Osteoblast (primary cell): ENCODE measurements around the gene NOCT. TPM values are rescaled to one million over a fixed set of nuclear protein-coding genes. Genes with fewer than 3 reads are reported as not detected.
"Not testable (repeated sequence)": the region's sequence is repeated elsewhere in the genome, so short reads cannot be mapped to it uniquely, and the experiment has no call there.

ENCODE experiments used
- DNase-seq: peaks from one replicate; pipeline ENCODE4 v3.0.0; 2011; ENCODE audit warnings: low spot score, mixed read lengths; ENCODE audit not compliant: insufficient read length; ENCODE audit errors: missing footprints
- H2AFZ ChIP-seq: 2 replicates; pipeline ENCODE4 v1.6.0; 2011; ENCODE audit warnings: mild to moderate bottlenecking, low read length
- H3K27ac ChIP-seq: 2 replicates; pipeline ENCODE4 v1.5.1; 2011; ENCODE audit warnings: mild to moderate bottlenecking, low read depth, low read length, moderate library complexity
- H3K27me3 ChIP-seq: 2 replicates; pipeline ENCODE4 v1.6.0; 2012; ENCODE audit warnings: mild to moderate bottlenecking, control low read depth, inconsistent platforms, low read length, moderate library complexity; ENCODE audit not compliant: insufficient read depth
- H3K36me3 ChIP-seq: 2 replicates; pipeline ENCODE4 v1.5.1; 2011; ENCODE audit warnings: mild to moderate bottlenecking, low read length, control low read depth, moderate library complexity; ENCODE audit not compliant: insufficient read depth
- H3K4me1 ChIP-seq: 2 replicates; pipeline ENCODE4 v1.5.1; 2011; ENCODE audit warnings: mild to moderate bottlenecking, low read length, control low read depth, moderate library complexity; ENCODE audit not compliant: insufficient read depth
- H3K4me2 ChIP-seq: 2 replicates; pipeline ENCODE4 v1.6.0; 2011; ENCODE audit warnings: mild to moderate bottlenecking, low read length; ENCODE audit not compliant: insufficient read depth
- H3K4me3 ChIP-seq: fragments of 200-600 bp; sonication (generic); 3 replicates; pipeline ENCODE4 v1.5.1; 2012; ENCODE audit warnings: mild to moderate bottlenecking, low read length, inconsistent platforms; ENCODE audit not compliant: insufficient read depth
- H3K79me2 ChIP-seq: 2 replicates; pipeline ENCODE4 v1.6.0; 2012; ENCODE audit warnings: mild to moderate bottlenecking, low read length, control low read depth, inconsistent platforms; ENCODE audit not compliant: insufficient read depth
- H3K9me3 ChIP-seq: 2 replicates; pipeline ENCODE4 v1.5.1; 2011; ENCODE audit warnings: low read depth, low read length, control low read depth
- H4K20me1 ChIP-seq: 2 replicates; pipeline ENCODE4 v1.6.0; 2012; ENCODE audit warnings: mild to moderate bottlenecking, low read length, control low read depth; ENCODE audit not compliant: insufficient read depth
- total RNA-seq: library from RNA; depleted of rRNA; stranded (reverse); fragments of >200 nt; gene quantifications from 2 replicates; pipeline ENCODE4 v1.2.3, GENCODE V29; 2012
- TF ChIP-seq, protein P1 (sequence below): IDR thresholded peaks from 2 replicates; pipeline ENCODE4 v1.5.1; 2011; ENCODE audit warnings: mild to moderate bottlenecking, low read depth, low read length, moderate library complexity; ENCODE audit errors: extremely low read depth

The NOCT gene
- total RNA-seq, 1 donor, result 18.1 TPM

DNA sequence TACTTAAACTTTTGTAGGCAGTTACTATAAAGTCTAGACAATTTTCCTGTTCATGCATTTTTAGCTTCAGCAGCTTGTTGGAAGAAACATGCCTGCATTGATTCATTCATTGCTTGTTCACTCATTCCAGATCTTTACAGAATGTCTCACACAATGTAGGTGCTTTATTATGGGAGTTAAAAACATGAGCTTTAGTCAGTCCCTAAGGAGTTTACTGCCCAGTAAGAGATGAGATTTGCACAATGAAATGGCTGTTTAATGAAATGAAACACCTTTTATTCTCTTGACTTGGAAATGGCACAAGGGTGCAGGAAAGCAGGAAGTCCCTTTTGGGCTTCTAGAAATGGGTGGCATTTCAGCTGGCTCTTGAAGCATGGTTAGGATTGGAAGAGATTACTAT lies 2.9 kb downstream of the NOCT start:
- H3K79me2 ChIP-seq, result peaks cover 73% of the 10 kb centered on the region
- peak overlapping the region; percentile 79 for H3K4me2 ChIP-seq
- peak overlapping the region; percentile 65 for H3K27ac ChIP-seq
- H3K4me1 ChIP-seq, result peaks cover 41% of the 10 kb centered on the region
- no peak overlapping the region for H2AFZ ChIP-seq
- no peaks in the 10 kb centered on the region for H3K9me3 ChIP-seq
- H3K36me3 ChIP-seq, result peaks cover 5% of the 10 kb centered on the region
- TF ChIP-seq, protein P1, sequence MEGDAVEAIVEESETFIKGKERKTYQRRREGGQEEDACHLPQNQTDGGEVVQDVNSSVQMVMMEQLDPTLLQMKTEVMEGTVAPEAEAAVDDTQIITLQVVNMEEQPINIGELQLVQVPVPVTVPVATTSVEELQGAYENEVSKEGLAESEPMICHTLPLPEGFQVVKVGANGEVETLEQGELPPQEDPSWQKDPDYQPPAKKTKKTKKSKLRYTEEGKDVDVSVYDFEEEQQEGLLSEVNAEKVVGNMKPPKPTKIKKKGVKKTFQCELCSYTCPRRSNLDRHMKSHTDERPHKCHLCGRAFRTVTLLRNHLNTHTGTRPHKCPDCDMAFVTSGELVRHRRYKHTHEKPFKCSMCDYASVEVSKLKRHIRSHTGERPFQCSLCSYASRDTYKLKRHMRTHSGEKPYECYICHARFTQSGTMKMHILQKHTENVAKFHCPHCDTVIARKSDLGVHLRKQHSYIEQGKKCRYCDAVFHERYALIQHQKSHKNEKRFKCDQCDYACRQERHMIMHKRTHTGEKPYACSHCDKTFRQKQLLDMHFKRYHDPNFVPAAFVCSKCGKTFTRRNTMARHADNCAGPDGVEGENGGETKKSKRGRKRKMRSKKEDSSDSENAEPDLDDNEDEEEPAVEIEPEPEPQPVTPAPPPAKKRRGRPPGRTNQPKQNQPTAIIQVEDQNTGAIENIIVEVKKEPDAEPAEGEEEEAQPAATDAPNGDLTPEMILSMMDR, result no peak
- peaks cover 48% of the 10 kb centered on the region for H4K20me1 ChIP-seq
- peak overlapping the region; percentile 55 for H3K4me3 ChIP-seq
- H3K27me3 ChIP-seq, result no peaks in the 10 kb centered on the region
- DNase-seq, result no peak

DNA sequence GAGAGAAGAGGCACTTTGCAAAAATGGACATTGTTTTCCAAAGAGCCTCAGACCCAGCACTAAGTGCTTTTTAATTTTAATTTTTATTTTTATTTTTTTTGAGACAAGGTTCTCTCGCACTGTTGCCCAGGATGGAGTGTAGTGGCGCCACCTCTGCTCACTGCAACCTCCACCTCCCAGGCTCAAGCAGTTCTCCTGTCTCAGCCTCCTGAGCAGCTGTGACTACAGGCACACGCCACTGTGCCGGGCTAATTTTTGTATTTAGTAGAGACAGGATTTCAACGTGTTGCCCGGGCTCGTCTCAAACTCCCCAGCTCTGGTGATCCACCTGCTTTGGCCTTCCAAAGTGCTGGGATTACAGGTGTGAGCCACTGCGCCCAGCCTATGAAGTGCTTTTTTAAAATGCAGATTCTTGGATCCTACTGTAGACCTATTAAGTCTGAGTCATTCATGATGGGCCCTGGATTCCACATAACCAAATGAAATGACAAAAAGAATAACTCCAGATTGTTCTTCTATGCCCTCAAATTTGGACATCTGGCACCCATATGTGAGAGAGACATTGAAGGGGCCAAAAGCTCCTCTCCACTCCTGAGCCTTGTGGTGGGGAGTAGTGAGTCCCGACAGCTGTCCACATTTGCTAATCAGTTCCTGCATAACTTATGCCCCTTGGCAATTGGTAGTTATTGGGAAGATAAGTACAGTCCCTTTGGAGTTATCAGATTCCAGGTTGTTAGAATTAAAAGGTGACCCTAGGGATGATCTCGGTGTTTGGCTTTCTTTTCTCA lies 3.6 kb downstream of the NOCT start:
- Histone ChIP-seq H2AFZ (no peak overlapping the region), H3K4me3 (peak overlapping the region; percentile 16), H3K27me3 (no peaks in the 10 kb centered on the region), H3K4me1 (peaks cover 36% of the 10 kb centered on the region), H3K79me2 (peaks cover 80% of the 10 kb centered on the region), H3K27ac (peak overlapping the region; percentile 65), H3K9me3 (no peaks in the 10 kb centered on the region), H4K20me1 (peaks cover 53% of the 10 kb centered on the region), H3K4me2 (peak overlapping the region; percentile 79), H3K36me3 (peaks cover 5% of the 10 kb centered on the region)
- TF ChIP-seq, protein P1, result no peak
- no peak for DNase-seq

DNA sequence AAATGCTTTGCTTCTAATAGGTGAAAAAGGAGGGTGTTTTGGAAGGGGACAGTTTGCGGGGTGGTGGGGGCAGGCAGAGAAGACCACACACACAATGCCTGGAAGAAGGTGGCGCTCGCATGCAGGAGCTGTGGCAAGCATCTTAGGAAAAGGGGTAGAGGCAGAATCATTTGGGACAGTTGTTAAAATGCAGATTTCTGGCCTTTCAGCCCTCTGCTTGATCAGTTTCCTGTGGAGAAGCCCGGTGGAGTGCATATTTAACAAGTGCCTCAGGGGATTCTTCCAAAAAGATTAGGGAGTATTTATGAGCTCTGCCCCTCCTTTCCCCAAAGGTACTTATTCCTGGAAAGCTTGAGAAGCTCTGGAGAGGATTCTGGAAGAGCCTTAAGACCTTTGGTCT lies 4.8 kb downstream of the NOCT start:
- peaks cover 65% of the 10 kb centered on the region for H4K20me1 ChIP-seq
- TF ChIP-seq, protein P1, result no peak
- H3K4me3 ChIP-seq, result no peak overlapping the region

DNA sequence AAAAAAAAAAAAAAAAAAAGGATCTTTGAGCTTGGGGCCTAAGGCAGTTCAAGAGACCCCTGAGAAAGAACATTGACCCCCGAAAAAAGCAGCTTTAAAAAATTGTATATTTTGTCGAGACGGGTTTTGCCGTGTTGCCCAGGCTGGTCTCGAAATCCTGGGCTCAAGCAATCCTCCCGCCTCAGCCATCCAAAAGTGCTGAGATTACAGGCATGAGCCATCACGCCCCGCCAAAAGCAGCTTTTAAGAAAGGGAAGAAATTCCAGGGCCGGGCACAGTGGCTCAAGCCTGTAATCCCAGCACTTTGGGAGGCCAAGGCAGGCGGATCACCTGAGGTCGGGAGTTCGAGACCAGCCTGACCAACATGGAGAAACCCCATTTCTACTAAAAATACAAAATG lies 5.5 kb downstream of the NOCT start:
- not testable (repeated sequence) for DNase-seq, H3K4me2 ChIP-seq, H3K4me3 ChIP-seq, H3K36me3 ChIP-seq, H3K27ac ChIP-seq, H3K9me3 ChIP-seq, H2AFZ ChIP-seq, H3K27me3 ChIP-seq
- peaks cover 29% of the 10 kb centered on the region for H3K4me1 ChIP-seq
- H4K20me1 ChIP-seq, result peaks cover 71% of the 10 kb centered on the region
- peaks cover 95% of the 10 kb centered on the region for H3K79me2 ChIP-seq

More for the DNA sequence above, 4.8 kb downstream of the NOCT start:
- Histone ChIP-seq H3K9me3 (no peaks in the 10 kb centered on the region), H3K4me1 (peaks cover 25% of the 10 kb centered on the region), H3K4me2 (no peak overlapping the region), H3K27ac (no peak overlapping the region), H2AFZ (no peak overlapping the region), H3K36me3 (peaks cover 9% of the 10 kb centered on the region), H3K79me2 (peaks cover 92% of the 10 kb centered on the region), H3K27me3 (no peaks in the 10 kb centered on the region)
- DNase-seq, result no peak
